Mammary epithelial cell (primary cell): ENCODE results near the gene FNIP1.
"Not testable (repeated sequence)": the region's sequence is repeated elsewhere in the genome, so short reads cannot be mapped to it uniquely, and the experiment has no call there.

ENCODE experiments used
- EZH2 ChIP-seq: IDR thresholded peaks from 2 replicates; pipeline ENCODE4 v1.6.1; 2012; ENCODE audit warnings: low read length, inconsistent platforms, borderline replicate concordance
- TF ChIP-seq, protein P1 (sequence below), 2 donors: IDR thresholded peaks in 1 of 2; conservative IDR thresholded peaks in 1 of 2; 2 replicates each; pipeline ENCODE4 v1.5.1; 2011 to 2012; ENCODE audit warnings: inconsistent platforms in 2 of 2, low read length in 2 of 2, mild to moderate bottlenecking in 2 of 2, control low read depth in 1 of 2, low read depth in 1 of 2; ENCODE audit not compliant: insufficient read depth in 1 of 2; ENCODE audit errors: extremely low read depth in 1 of 2

DNA sequence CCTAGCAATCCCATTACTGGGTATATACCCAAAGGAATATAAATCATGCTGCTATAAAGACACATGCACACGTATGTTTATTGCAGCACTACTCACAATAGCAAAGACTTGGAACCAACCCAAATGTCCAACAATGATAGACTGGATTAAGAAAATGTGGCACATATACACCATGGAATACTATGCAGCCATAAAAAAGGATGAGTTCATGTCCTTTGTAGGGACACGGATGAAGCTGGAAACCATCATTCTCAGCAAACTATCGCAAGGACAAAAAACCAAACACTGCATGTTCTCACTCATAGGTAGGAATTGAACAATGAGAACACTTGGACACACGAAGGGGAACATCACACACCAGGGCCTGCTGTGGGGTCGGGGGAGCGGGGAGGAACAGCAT is 61.9 kb downstream of the FNIP1 start:
- TF ChIP-seq, protein P1, sequence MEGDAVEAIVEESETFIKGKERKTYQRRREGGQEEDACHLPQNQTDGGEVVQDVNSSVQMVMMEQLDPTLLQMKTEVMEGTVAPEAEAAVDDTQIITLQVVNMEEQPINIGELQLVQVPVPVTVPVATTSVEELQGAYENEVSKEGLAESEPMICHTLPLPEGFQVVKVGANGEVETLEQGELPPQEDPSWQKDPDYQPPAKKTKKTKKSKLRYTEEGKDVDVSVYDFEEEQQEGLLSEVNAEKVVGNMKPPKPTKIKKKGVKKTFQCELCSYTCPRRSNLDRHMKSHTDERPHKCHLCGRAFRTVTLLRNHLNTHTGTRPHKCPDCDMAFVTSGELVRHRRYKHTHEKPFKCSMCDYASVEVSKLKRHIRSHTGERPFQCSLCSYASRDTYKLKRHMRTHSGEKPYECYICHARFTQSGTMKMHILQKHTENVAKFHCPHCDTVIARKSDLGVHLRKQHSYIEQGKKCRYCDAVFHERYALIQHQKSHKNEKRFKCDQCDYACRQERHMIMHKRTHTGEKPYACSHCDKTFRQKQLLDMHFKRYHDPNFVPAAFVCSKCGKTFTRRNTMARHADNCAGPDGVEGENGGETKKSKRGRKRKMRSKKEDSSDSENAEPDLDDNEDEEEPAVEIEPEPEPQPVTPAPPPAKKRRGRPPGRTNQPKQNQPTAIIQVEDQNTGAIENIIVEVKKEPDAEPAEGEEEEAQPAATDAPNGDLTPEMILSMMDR (conservative IDR thresholded peaks at IDR 0.05 in 1 of 2, IDR thresholded peaks at IDR 0.05 in 1 of 2; ENCODE audit: extremely low read depth in 1 of 2, insufficient read depth in 1 of 2, low read depth in 1 of 2, low read length in 2 of 2), result not testable (repeated sequence)
- not testable (repeated sequence) for TF ChIP-seq EZH2
